NOMO-1 treated with dmso at 0.1 percent for 144 hours (cell line): ENCODE data around the gene ZNF789.
"Not testable (repeated sequence)": the region's sequence is repeated elsewhere in the genome, so short reads cannot be mapped to it uniquely, and the experiment has no call there.

Experiments
- DNase-seq: peaks from one replicate; lab custom pipeline; 2025; ENCODE audit not compliant: unreplicated experiment; lab: John Stamatoyannopoulos, UW

ZNF789 gene

DNA sequence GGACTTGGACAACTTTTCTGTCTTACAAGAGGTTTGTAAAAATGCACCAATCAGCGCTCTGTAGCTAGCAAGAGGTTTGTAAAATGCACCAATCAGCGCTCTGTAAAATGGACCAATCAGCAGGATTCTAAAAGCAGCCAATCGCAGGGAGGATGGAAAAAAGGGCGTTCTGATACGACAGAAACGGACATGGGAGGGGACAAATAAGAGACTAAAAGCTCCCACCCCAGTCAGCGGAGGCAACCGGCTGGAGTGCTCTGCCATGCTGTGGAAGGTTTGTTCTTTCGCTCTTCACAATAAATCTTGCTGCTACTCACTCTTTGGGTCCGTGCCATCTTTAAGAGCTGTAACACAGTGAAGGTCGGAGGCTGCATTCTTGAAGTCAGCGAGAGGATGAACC, 28.5 kb downstream of the ZNF789 start:
- not testable (repeated sequence) for DNase-seq

DNA sequence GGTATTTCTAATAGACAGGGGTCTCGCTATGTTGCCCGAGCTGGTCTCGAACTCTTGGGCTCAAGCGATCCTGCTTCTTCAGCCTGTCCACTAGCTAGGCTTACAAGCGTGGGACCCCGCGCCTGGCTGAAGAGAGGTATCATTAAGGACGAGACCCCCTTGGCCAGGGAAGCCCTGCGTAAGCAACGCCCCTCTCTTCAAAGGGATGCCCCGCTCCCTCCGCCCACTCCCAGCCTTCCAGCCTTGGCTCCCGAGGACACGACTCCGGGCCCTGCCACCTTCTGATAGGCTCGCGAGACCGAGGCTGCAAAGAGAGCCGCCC, 31.6 kb downstream of the ZNF789 start:
- DNase-seq, result no peak

DNA sequence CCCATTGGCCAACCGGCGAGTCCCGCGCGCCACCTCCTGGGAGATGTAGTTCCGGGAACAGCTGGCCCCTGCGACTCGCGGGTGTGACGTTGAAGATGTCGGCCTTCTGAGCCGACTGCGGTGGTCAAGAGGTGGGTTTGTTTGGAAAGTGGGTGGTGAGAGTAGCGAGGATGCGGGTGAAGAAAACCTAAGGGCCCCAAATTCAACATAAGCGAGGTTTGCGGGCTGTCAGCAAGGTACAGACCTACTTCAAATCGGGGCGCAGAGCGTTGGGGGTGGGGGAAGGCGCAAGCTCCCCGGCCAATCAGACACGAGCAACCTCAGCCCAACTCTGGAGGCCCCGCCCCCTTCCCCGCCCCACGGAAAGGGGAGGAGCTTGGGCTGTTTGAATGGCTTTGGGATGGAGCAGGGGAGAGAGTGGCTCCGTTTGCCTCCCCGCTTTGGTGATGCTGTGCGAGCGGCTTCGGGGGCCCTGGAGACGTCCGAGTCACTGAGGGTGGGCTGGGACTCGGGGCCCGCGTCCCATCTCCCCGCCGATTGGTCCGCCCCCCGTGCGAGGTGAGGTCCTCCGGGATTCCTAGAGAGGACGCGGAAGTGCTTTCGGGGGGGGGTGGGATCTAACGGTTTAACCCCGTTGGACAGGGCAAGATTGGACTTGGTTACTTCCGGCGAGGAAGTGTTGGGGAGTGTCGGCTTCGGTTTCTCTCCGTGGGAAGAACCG, 32.1 kb downstream of the ZNF789 start, which contains the start of gene ZKSCAN5:
ZKSCAN5 (plus strand) TSS at position 60 of the 721 bp plus-strand sequence. CDS start 1,383 bp downstream, outside the sequence.
- DNase-seq, result peak; percentile 98

DNA sequence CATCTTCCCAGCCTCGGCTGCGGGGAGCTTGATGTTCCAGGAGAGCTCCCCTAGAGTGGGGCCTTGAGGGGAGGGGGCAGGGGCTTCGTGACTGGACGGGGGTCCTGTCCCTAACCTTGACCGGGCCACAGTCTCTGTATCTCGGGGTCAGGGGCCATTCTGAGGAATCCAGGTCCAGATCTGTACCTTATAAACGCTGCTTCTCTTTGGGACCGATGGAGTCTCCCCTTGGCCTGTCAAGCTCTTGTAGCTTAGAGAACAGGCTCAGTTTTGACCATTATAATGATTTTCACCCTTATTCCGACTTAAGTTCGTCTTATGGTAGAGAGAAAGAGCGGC, 32.6 kb downstream of the ZNF789 start:
- no peak for DNase-seq

DNA sequence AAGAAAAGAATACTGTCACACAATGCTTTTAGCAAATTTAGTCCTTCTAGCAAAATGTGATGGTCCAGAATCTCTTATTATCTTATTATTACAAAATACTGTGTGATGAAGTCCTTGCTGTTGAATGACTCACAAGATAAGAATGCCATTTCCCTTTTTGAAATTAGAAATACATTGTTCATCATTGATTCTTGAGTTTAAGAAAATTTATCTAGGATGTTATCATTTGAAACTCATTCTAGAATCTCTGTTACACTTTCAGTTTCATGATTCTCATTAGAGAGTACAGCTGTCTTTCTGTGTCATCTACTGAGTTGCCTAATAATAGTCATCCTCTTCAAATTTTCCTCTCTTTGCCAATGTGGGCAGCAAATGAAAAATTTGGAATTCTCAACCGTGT, 41.4 kb downstream of the ZNF789 start:
- no peak for DNase-seq

DNA sequence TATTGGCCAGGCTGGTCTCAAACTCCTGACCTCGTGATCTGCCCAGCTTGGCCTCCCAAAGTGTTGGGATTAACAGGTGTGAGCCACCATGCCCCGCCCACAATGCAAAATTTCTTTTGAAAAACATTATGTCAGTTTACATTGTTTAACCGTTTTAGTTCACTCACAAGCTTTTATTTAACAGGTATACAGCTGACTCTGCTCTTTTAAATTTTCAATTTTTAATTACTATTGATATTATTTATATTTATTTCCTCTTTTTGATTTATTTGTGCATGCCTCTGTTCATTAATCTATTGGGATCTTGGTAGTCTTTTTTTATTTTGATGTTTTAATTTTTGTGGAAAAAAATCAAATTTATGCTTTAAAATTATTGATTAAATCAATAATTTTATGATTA, 48.7 kb downstream of the ZNF789 start:
- no peak for DNase-seq

DNA sequence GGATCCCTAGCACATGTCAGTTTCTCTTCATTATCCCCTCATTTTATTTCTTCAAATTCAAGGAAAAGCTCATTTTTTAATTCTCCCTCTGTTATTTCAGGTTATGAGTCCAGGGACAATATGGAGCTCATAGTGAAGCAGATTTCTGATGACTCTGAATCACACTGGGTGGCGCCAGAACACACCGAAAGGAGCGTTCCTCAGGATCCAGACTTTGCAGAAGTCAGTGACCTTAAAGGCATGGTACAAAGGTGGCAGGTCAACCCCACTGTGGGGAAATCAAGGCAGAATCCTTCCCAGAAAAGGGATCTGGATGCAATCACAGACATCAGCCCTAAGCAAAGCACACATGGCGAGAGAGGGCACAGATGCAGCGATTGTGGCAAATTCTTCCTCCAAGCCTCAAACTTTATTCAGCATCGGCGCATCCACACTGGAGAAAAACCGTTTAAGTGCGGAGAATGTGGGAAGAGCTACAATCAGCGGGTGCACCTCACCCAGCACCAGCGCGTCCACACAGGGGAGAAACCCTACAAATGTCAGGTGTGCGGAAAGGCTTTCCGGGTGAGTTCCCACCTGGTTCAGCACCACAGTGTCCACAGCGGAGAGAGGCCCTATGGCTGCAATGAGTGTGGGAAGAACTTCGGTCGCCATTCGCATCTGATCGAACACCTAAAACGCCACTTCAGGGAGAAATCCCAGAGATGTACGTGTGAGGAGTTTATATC, 53.2 kb downstream of the ZNF789 start:
- DNase-seq, result no peak

DNA sequence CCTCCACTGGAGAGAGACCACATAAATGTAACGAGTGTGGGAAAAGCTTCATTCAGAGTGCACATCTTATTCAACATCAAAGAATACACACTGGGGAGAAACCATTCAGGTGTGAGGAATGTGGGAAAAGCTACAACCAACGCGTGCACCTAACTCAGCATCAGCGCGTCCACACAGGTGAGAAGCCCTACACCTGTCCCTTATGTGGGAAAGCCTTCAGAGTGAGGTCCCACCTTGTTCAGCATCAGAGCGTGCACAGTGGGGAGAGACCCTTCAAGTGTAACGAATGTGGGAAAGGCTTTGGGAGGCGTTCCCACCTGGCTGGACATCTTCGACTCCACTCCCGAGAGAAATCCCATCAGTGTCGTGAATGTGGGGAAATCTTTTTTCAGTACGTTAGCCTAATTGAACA, 58.7 kb downstream of the ZNF789 start:
- no peak for DNase-seq

DNA sequence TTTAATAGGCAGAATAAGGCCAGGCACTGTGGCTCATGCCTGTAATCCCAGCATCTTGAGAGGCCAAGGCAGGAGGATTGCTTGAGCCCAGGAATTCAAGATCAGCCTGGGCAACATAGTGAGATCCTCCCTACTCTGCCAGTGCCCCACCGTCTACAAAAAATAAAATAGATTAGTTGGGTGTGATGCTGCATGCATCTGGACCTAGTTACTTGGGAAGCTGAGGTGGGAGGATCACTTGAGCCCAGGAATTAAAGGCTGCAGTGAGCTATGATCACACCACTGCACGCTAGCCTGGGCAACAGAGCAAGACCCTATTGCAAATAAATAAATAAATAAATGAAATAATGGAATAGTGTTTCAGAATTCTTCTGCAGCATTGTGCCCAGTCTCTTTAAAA, 63.0 kb downstream of the ZNF789 start:
- no peak for DNase-seq
